Non-pigmented ciliary epithelial cell (primary cell): Measurements from ENCODE around the gene RBBP8NL.
"Not testable (repeated sequence)": the region's sequence is repeated elsewhere in the genome, so short reads cannot be mapped to it uniquely, and the experiment has no call there.

ENCODE experiments used
- DNase-seq: peaks from one replicate; pipeline ENCODE4 v3.0.0-alpha.2; 2010; ENCODE audit warnings: low read depth

Gene RBBP8NL

GRCh38 chr20:62374331-62375152, 52.8 kb downstream of the RBBP8NL start:
- DNase-seq: no peak

DNA sequence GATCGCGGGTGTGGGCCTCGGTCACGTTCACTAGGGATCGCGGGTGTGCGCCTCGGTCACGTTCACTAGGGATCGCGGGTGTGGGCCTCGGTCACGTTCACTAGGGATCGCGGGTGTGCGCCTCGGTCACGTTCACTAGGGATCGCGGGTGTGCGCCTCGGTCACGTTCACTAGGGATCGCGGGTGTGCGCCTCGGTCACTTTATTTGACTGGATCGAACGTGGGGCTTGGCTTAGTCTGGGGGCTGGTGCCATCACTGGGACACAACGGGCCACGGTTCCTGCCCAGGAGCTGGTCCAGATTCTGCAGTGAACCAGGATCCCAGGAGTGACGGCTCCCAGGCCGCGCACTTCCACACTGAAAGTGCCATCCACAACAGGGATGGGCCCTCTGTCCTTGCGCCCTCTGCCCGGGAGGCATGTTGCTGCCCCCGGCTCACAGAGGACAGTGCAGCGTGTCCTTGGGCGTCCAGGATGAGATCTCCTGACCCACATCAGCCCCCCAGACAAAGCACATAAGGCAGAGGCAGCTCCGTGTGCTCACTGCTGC, 53.6 kb downstream of the RBBP8NL start:
- not testable (repeated sequence) for DNase-seq

DNA sequence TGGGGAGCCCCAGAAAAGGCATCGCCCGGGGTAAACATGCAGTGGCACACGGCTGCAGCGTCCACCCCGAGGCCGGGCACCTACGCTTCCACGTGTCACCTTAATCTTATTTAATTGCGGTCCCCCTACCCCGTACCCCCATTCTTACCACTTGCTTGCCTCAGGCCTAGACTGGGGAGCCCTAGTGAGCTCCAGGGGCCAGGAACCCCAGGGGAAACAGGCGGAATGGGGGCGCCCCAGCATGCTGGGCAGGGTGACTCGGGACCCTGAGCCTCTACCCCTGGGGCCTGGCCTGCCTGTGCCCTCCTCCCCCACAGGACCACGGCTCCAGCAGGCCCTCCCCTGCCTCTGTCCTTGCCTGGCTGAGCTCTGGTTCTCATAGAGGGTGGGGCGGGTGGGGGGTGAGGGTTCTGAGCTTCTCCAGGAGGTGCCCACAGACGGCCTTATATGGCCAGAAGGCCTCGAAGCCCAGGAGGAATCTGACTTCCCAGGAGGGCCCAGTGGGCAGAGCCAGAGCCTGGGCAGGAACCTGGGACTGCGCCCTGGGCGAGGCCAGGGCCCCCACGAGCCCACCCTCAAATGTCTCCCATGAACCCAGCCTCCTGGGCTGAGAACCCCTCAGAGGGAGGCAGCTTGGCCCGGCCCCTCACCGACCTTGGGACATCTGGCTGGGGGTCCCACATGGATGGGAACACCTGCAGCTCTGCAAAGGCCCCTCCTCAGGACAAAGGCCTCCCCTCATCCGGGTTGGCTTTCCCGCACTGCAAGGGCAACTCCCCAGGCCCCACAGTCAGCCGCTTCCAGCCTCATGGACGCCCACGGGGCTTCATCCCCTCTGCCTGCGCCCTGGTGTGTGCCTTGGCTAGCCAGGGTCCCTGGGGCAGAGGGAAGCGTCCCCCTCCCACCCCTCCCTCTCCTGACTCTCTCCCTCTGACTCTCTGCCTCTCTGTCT, 55.0 kb downstream of the RBBP8NL start:
- no peak for DNase-seq

DNA sequence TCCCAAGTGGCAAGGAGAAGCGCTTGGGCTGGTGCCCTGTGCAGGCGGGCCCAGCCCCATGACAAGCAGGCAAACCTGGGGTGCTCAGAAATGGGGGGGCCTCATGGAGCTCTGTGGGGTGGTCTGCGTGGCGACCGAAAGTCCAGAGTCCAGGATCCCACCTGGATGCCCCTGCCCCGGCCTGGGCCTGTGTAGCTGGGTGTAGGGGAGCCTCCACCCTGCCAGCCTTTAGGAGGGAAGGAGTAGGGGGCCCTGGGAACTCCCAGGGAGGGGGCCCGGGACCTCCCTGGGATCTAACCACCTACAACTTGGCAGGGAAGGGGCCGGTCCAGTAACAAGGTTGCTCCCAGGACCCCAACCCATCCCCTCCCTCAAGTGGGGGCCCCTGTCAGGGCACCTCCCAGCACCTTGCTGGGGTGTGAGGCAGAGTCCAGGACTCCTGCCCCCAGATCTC, 55.7 kb downstream of the RBBP8NL start:
- no peak for DNase-seq

DNA sequence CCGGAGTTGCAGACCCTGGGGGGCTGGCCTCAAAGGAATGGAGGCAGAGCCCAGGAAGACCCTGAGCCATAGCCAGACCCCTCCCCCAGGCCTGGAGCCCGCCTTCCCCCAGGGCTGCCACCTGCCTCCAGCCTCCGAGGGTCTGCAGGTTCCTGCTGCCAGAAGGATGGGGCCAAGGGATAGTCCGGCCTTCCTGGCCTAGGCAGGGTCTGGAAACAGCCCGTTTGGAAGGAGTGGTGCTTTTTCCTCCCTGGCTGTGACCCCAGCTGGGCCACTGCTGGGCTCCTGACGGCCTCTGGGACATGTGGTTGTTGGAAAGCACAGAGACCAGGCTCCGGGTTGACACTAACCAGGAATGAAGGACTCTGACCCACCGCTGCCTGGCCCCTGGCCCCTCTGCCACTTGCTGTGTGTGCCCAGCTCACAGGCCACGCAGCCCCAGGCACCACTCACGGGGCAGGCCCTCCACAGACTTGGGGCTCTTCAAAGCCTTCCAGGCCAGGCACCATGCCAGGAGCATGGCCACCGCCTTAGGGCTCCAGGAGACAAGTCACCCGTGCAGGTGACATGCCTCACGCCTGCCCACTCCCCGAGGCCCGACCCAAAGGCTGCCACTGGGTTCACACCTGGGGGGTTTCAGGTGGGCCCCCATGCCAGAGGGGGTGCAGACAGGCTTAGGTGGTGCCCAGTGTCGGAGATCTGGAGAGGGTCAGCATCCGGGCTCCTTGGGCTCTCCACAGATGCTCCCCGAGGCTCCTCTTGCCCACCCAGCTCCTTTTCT, 56.3 kb downstream of the RBBP8NL start:
- no peak for DNase-seq

GRCh38 chr20:62370115-62370806, 57.1 kb downstream of the RBBP8NL start:
- no peak for DNase-seq

GRCh38 chr20:62369815-62370114, 57.6 kb downstream of the RBBP8NL start:
- no peak for DNase-seq

DNA sequence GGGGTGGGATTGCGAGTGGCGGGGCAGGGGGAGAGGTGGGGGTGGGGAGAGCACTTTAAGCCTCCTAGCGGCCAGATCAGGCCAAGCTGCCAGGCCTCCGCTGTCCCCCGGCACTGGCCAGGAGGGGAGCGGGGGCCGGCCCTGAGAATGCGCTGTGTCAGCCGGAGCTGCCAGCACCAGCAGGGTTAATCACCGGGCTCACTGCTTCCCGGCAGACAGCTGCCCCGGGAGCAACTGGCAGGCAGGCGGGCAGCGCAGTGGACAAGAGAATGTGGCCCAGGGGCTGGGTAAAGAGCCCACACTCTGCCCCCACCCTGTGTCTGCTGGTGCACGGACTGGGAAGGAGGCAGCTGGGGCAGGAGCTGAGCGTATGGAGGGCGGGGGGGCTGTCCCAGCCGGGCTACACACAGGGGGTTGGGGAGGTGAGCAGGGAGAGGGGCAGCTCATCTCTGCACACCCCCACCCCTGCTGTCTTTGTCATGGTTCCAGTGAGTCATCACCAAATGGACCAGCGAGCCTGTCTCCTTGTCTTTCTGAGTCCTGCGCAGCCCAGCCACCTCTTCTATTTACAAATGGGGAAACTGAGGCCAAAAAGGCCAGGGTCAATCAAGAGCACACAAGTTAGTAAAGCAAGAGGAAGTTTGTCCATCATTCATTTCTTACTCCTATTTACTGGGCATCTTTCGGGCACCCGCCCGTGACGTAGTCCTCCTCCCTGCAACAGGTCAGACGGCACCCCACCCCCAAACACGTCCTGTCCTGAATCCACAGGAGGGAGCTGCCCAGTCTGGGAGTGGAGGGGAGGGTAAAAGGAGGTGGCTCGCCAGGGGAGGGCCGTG, 58.1 kb downstream of the RBBP8NL start:
- no peak for DNase-seq

- DNase-seq: no peak
Measured at GRCh38 chr20:62368392-62368975, 58.9 kb downstream of the RBBP8NL start.

DNA sequence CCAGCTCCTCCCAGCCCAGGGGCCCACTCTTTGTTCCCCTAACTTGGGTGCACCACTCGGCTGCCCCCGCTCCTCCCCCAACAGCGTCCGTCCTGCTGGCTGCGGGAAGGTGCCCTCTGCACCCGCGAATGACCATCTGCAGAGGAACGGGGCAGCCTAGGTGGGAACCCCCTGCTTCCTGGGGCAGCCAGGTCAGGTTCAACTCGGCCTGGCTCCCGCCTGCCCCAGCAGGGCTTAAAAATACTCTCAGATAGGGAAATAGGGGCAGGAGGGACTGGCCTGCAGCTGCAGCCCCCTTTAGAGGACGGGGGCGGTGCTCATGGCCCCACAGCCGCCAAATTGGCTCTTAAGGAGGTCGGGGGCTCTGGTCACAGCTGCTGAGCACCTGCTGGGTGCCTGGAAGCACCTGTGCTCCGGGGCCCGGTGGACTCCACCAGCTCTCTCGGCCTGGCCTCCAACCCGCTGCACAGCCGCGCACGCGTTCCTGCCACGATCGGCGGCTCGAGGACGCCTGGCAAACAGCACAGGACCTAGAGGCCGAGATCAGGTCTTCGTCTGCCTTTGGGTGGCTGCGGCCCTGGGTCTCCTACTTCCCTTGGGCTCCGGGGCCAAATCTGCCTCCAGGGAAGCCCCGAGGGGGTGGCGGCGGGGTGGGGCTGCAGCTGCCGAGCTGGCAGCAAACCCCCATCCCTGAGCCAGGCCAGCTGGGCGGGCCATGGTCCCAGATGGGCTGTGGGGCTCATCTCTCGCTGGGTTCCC, 59.5 kb downstream of the RBBP8NL start:
- DNase-seq: no peak

GRCh38 chr20:62367136-62367632, 60.2 kb downstream of the RBBP8NL start, which contains the start of gene LAMA5:
TSS of gene LAMA5 (minus strand) at chr20:62367312. CDS start at chr20:62367245, 67 bp downstream.
- DNase-seq: no peak

DNA sequence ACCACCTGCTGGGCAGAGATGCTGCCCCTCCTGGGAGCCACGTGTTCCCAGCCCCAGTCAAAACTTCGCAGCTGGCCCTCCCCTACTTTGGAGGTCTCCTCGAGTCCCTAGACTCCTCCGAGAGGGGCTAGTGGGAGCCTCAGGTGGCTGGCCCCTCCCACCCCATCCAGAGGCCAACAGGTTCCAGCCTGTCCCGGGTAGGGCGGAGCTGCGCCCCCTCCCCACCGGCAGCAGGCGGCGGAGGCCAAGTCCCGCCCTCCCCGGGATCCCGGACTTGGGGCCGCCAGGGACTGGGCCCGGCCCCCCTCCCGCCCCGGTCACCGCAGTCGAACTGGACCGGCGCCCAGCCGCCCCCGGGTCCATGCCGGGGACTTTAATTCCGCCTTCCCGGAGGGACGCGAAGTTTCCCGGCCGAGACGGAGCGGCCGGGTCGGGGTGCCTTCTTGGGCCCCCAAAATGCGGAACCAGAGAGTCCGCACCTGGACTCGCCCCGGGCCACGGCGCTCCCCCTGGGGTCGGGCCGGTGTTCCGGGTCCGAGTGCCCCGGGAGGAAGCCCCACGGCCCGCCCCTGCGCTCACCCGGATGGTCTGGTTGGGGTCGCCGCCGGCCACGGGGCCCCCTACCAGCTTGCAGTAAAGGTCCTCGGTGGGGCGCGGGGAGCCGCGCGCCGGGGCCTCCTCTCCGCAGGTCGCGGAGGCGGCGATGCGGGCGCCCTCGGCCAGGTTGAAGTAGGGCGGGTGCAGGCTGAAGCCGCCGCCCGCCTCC, 60.8 kb downstream of the RBBP8NL start:
- DNase-seq: no peak

- DNase-seq: no peak
Measured at GRCh38 chr20:62365814-62366369, 61.4 kb downstream of the RBBP8NL start.

DNA sequence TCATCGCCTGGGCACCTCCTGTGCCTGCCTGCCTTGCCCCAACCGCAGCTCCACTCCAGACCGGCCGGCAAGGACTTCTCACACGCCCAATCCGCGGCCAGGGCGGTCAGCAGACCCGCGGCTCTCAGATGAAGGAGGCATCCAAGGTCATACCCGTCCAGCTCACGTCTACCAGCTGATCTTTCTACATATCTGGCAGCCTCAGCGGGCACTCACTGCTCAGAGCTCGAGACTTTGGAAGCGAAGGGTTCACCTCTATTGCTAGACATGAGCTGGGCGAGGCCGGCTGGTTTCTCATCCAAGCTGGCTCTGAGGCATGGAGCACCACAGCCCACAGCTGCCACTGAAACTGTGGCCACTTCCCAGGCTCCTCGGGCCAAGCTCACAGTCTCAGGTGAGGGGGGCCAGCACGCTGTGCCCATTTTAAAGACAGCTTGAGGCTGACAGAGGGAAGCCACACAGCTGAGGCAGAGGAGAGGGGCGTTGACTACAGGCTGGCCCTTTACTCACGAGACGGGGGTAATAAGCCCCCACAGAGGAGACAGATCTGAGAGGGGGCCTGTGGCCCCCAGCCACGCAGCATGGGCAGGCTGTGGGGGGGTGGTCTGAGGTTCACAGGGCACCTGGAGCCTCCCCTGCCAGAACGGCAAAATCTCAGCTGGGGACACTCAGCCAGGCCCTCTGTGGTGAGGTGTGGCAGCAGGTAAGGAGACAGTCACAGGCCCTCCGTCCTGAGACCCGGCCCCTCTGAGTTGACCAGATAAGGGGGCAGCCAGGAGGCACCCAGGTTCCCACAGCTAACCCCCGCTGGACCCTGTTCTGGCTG, 62.2 kb downstream of the RBBP8NL start:
- DNase-seq: no peak

- no peak for DNase-seq
Measured at GRCh38 chr20:62363920-62364851, 63.2 kb downstream of the RBBP8NL start.
